Spinal cord (tissue), 10 donors: ENCODE results near the gene TMEM132A. TPM values are rescaled to one million over a fixed set of nuclear protein-coding genes. Genes with fewer than 3 reads are reported as not detected.
A peak's percentile ranks its signal among the peaks of the same experiment; 100 is the strongest.
"Not testable (repeated sequence)": the region's sequence is repeated elsewhere in the genome, so short reads cannot be mapped to it uniquely, and the experiment has no call there.

Experiments
- DNase-seq, 6 donors: peaks; one replicate each; pipeline versions ENCODE4 v3.0.0 to v3.0.0-alpha.2; 2013 to 2015; ENCODE audit warnings: low spot score in 6 of 6, low read depth in 4 of 6
- H3K27ac ChIP-seq: one replicate; pipeline ENCODE4 v1.5.1; 2013; ENCODE audit warnings: low read depth, low read length, control low read depth
- H3K27me3 ChIP-seq: one replicate; pipeline ENCODE4 v1.6.1; 2013; ENCODE audit warnings: low read length; ENCODE audit not compliant: control insufficient read depth, insufficient read depth
- H3K36me3 ChIP-seq: one replicate; pipeline ENCODE4 v1.6.1; 2013; ENCODE audit warnings: low read length; ENCODE audit not compliant: control insufficient read depth, insufficient read depth
- H3K4me1 ChIP-seq: one replicate; pipeline ENCODE4 v1.6.1; 2013; ENCODE audit warnings: low read length; ENCODE audit not compliant: control insufficient read depth, insufficient read depth
- H3K4me3 ChIP-seq: one replicate; pipeline ENCODE4 v1.5.1; 2013; ENCODE audit warnings: low read depth, low read length, control low read depth
- H3K9me3 ChIP-seq: one replicate; pipeline ENCODE4 v1.6.1; 2013; ENCODE audit warnings: low read length; ENCODE audit not compliant: control insufficient read depth, insufficient read depth
- WGBS: methylation state at CpG from one replicate; pipeline ENCODE4 v1.1.5; 2013; ENCODE audit warnings: missing lambda C conversion rate; ENCODE audit not compliant: insufficient coverage; 5-methylcytosine and 5-hydroxymethylcytosine counted together
- polyA plus RNA-seq, 2 donors: library from polyadenylated mRNA; unstranded; fragments of 120-200 nt; gene quantifications; one replicate each; pipeline ENCODE4 v1.2.1, GENCODE V29; 2013; ENCODE audit not compliant: insufficient read length in 2 of 2
- total RNA-seq, 2 donors: library from RNA; depleted of rRNA in 1 of 2; stranded (reverse); fragments of 120-200 nt in 1 of 2; fragments of >200 nt in 1 of 2; gene quantifications; one replicate each; pipeline versions ENCODE4 v1.2.3 to v1.2.4, GENCODE V29; 2013 to 2014
- donor health status: healthy.

TMEM132A gene
- total and polyA plus RNA-seq, 4 donors: 59.0 to 222 (median 156) TPM

GRCh38 chr11:60905047-60905446 is 19.2 kb upstream of the TMEM132A start:
- peaks cover 2% of the 10 kb centered on the region for H3K27me3 ChIP-seq
- H3K36me3 ChIP-seq: peaks cover 30% of the 10 kb centered on the region
- H3K4me1 ChIP-seq: peaks cover 6% of the 10 kb centered on the region
- H3K9me3 ChIP-seq: no peaks in the 10 kb centered on the region
- peak overlapping the region; percentile 58 for H3K4me3 ChIP-seq
- H3K27ac ChIP-seq: no peak overlapping the region
- peak in 1 of 6 donors; percentile 7 for DNase-seq
- WGBS: no CpG with 5 or more reads among the region's 6 CpGs

- H3K4me1 ChIP-seq: peaks cover 6% of the 10 kb centered on the region
- peak in 1 of 6 donors; percentile 51 for DNase-seq
- peak overlapping the region; percentile 25 for H3K27ac ChIP-seq
- no peaks in the 10 kb centered on the region for H3K9me3 ChIP-seq
- 0% methylated on average over 9 of the region's 16 CpGs for WGBS
- peaks cover 3% of the 10 kb centered on the region for H3K27me3 ChIP-seq
- peaks cover 25% of the 10 kb centered on the region for H3K36me3 ChIP-seq
- H3K4me3 ChIP-seq: peak overlapping the region; percentile 58
These were observed 18.6 kb upstream of the TMEM132A start for GRCh38 chr11:60905551-60906113.

- peaks cover 18% of the 10 kb centered on the region for H3K36me3 ChIP-seq
- peaks cover 6% of the 10 kb centered on the region for H3K4me1 ChIP-seq
- H3K27me3 ChIP-seq: peaks cover 3% of the 10 kb centered on the region
- peak; percentile 94 to 100 (median 98) for DNase-seq
- peak within 1 kb of the TSS; percentile 80 for H3K27ac ChIP-seq
- H3K4me3 ChIP-seq: peak within 1 kb of the TSS; percentile 58
- H3K9me3 ChIP-seq: no peaks in the 10 kb centered on the region
- WGBS: 0% methylated on average over 75 of the region's 75 CpGs
These were observed 17.9 kb upstream of the TMEM132A start, which contains the start of gene PRPF19 for GRCh38 chr11:60906132-60906972. PRPF19 (minus strand) TSS chr11:60906585; CDS start chr11:60906382, 203 bp downstream.

GRCh38 chr11:60908803-60909202 is 15.5 kb upstream of the TMEM132A start:
- H3K9me3 ChIP-seq: no peaks in the 10 kb centered on the region
- no peak overlapping the region for H3K4me3 ChIP-seq
- peaks cover under 1% of the 10 kb centered on the region for H3K36me3 ChIP-seq
- peaks cover 17% of the 10 kb centered on the region for H3K4me1 ChIP-seq
- H3K27me3 ChIP-seq: peaks cover 3% of the 10 kb centered on the region
- DNase-seq: no peak
- no peak overlapping the region for H3K27ac ChIP-seq
- WGBS: 0% methylated on average over 1 of the region's 1 CpG

- not testable (repeated sequence) for H3K9me3 ChIP-seq, H3K36me3 ChIP-seq, H3K4me3 ChIP-seq, H3K27me3 ChIP-seq, DNase-seq
- WGBS: 47% methylated on average over 3 of the region's 3 CpGs
- peak overlapping the region; percentile 33 for H3K27ac ChIP-seq
- peaks cover 21% of the 10 kb centered on the region for H3K4me1 ChIP-seq
These were observed 14.5 kb upstream of the TMEM132A start for GRCh38 chr11:60909680-60910280.

- H3K27me3 ChIP-seq: peaks cover 3% of the 10 kb centered on the region
- peaks cover 23% of the 10 kb centered on the region for H3K4me1 ChIP-seq
- no peak for DNase-seq
- H3K9me3 ChIP-seq: no peaks in the 10 kb centered on the region
- 71% methylated on average over 3 of the region's 3 CpGs for WGBS
- H3K27ac ChIP-seq: peak overlapping the region; percentile 33
- no peak overlapping the region for H3K4me3 ChIP-seq
- H3K36me3 ChIP-seq: no peaks in the 10 kb centered on the region
These were observed 14.0 kb upstream of the TMEM132A start for GRCh38 chr11:60910281-60910687.

GRCh38 chr11:60910711-60911380 is 13.4 kb upstream of the TMEM132A start:
- Histone ChIP-seq H3K27me3 (peaks cover 3% of the 10 kb centered on the region), H3K36me3 (no peaks in the 10 kb centered on the region), H3K4me3 (no peak overlapping the region), H3K27ac (no peak overlapping the region), H3K9me3 (no peaks in the 10 kb centered on the region), H3K4me1 (peaks cover 23% of the 10 kb centered on the region)
- 77% methylated on average over 5 of the region's 5 CpGs for whole genome bisulfite sequencing
- no peak for DNase-seq

- H3K4me1 ChIP-seq: peaks cover 29% of the 10 kb centered on the region
These were observed 11.9 kb upstream of the TMEM132A start for GRCh38 chr11:60912223-60912850.

More at GRCh38 chr11:60912223-60912850, 11.9 kb upstream of the TMEM132A start:
- 44% methylated on average over 9 of the region's 12 CpGs for WGBS
- peak overlapping the region; percentile 69 for H3K4me3 ChIP-seq
- no peaks in the 10 kb centered on the region for H3K36me3 ChIP-seq
- peak in 1 of 6 donors; percentile 49 for DNase-seq
- H3K9me3 ChIP-seq: no peaks in the 10 kb centered on the region
- H3K27me3 ChIP-seq: peaks cover 3% of the 10 kb centered on the region
- peak overlapping the region; percentile 95 for H3K27ac ChIP-seq
